ENCODE measurements around the gene ANO2.

The ANO2 gene

GRCh38 chr12:5626151-5626550 lies 318.9 kb downstream of the ANO2 start:
- DNase-seq, result no peak
- intact Hi-C loops (cut with DNase I; ENCODE audit: low total_unique reads), result no loop called here
- Histone ChIP-seq H3K27me3 (no peaks in the 10 kb centered on the region), H3K4me3 (no peak overlapping the region), H3K36me3 (no peaks in the 10 kb centered on the region), H3K27ac (no peak overlapping the region), H3K9me3 (no peaks in the 10 kb centered on the region), H3K4me1 (peaks cover 0 to 24% (median 8%) of the 10 kb centered on the region in 4 donors)
- TF ChIP-seq CTCF (IDR thresholded peaks at IDR 0.05), result no peak

- intact Hi-C loops (cut with DNase I; ENCODE audit: low total_unique reads), result no loop called here
- TF ChIP-seq CTCF (IDR thresholded peaks at IDR 0.05), result no peak
- no peak overlapping the region for H3K27ac ChIP-seq
- no peaks in the 10 kb centered on the region for H3K36me3 ChIP-seq
- no peak for DNase-seq
- H3K9me3 ChIP-seq, result no peaks in the 10 kb centered on the region
- peaks cover 0 to 29% (median 10%) of the 10 kb centered on the region in 4 donors for H3K4me1 ChIP-seq
- H3K4me3 ChIP-seq, result no peak overlapping the region
- H3K27me3 ChIP-seq, result no peaks in the 10 kb centered on the region
These were observed 320.4 kb downstream of the ANO2 start for GRCh38 chr12:5624486-5625272.

GRCh38 chr12:5623411-5623810 lies 321.6 kb downstream of the ANO2 start:
- Histone ChIP-seq H3K4me1 (peaks cover 0 to 29% (median 10%) of the 10 kb centered on the region in 4 donors), H3K36me3 (no peaks in the 10 kb centered on the region), H3K27me3 (no peaks in the 10 kb centered on the region), H3K9me3 (no peaks in the 10 kb centered on the region), H3K4me3 (no peak overlapping the region), H3K27ac (no peak overlapping the region)
- TF ChIP-seq CTCF (IDR thresholded peaks at IDR 0.05), result no peak
- no peak for DNase-seq
- intact Hi-C loops (cut with DNase I; ENCODE audit: low total_unique reads), result no loop called here

- H3K27me3 ChIP-seq, result no peaks in the 10 kb centered on the region
These were observed 322.8 kb downstream of the ANO2 start for GRCh38 chr12:5622280-5622679.

GRCh38 chr12:5621329-5621728 lies 323.7 kb downstream of the ANO2 start:
- Histone ChIP-seq H3K27ac (peak overlapping the region; percentile 51 to 55), H3K9me3 (no peaks in the 10 kb centered on the region), H3K27me3 (peaks cover 0 to 2% of the 10 kb centered on the region in 2 donors), H3K4me3 (no peak overlapping the region), H3K4me1 (peaks cover 0 to 29% (median 10%) of the 10 kb centered on the region in 4 donors), H3K36me3 (no peaks in the 10 kb centered on the region)
- DNase-seq, result no peak
- no peak for TF ChIP-seq CTCF (IDR thresholded peaks at IDR 0.05)
- intact Hi-C loops (cut with DNase I; ENCODE audit: low total_unique reads), result no loop called here

More at GRCh38 chr12:5622280-5622679, 322.8 kb downstream of the ANO2 start:
- intact Hi-C loops (cut with DNase I; ENCODE audit: low total_unique reads), result no loop called here
- H3K4me3 ChIP-seq, result no peak overlapping the region
- no peak for TF ChIP-seq CTCF (IDR thresholded peaks at IDR 0.05)
- H3K27ac ChIP-seq, result peak overlapping the region; percentile 55 to 67
- H3K9me3 ChIP-seq, result no peaks in the 10 kb centered on the region
- peak; percentile 76 to 91 for DNase-seq
- no peaks in the 10 kb centered on the region for H3K36me3 ChIP-seq
- peaks cover 0 to 29% (median 10%) of the 10 kb centered on the region in 4 donors for H3K4me1 ChIP-seq
